ENCODE results near the gene ZPLD1. TPM values are rescaled to one million over a fixed set of nuclear protein-coding genes. Genes with fewer than 3 reads are reported as not detected.

Gene ZPLD1
- 0.25 and 1.1 TPM in 2 replicates for total RNA-seq

GRCh38 chr3:102434715-102435114, at the start of gene ZPLD1:
ZPLD1 (plus strand) TSS chr3:102435015; CDS start chr3:102438488, 3,473 bp downstream.

Data from mesangial cell (primary cell).